SK-N-SH (cell line): ENCODE measurements around the gene TMEM88. TPM values are rescaled to one million over a fixed set of nuclear protein-coding genes. Genes with fewer than 3 reads are reported as not detected.

ENCODE experiments used
- CTCF ChIA-PET: fragments of 300-600, 350-600 bp; formaldehyde crosslinking; extraction: SDS; loops from one replicate; lab custom pipeline; 2021; lab: Yijun Ruan, JAX
- POLR2A ChIA-PET: fragments of 350-600 bp; sonication (Branson Sonifier 250); formaldehyde crosslinking; extraction: SDS; loops from one replicate; lab custom pipeline; 2020; ENCODE audit warnings: antibody characterized with exemption, inconsistent platforms; lab: Yijun Ruan, JAX
- DNase-seq: peaks from one replicate; pipeline ENCODE4 v3.0.0; 2012
- H2AFZ ChIP-seq: fragments of 200-600 bp; sonication (generic); 2 replicates; pipeline ENCODE4 v1.8.1; 2016; ENCODE audit warnings: antibody characterized with exemption, mild to moderate bottlenecking, low read depth
- H3F3A ChIP-seq: fragments of 200-600 bp; sonication (generic); replicated peaks from 2 replicates; pipeline ENCODE3; 2016; ENCODE audit warnings: antibody characterized with exemption, mild to moderate bottlenecking; ENCODE audit not compliant: insufficient read depth
- H3K27ac ChIP-seq, 2 experiments: fragments of 200-500 bp in 1 of 2; fragments of 200-600 bp in 1 of 2; sonication (Bioruptor generic) in 1 of 2; sonication (generic), shearing (Covaris generic) in 1 of 2; 2 replicates each; pipeline versions ENCODE4 v1.5.1 to v1.6.1; 2014 to 2016; ENCODE audit warnings: low read depth in 2 of 2, inconsistent platforms in 1 of 2, low read length in 1 of 2, mild to moderate bottlenecking in 1 of 2, mixed read lengths in 1 of 2
- H3K27me3 ChIP-seq: fragments of 200-600 bp; sonication (generic), shearing (Covaris generic); 2 replicates; pipeline ENCODE4 v1.6.1; 2016; ENCODE audit warnings: mixed run types; ENCODE audit not compliant: insufficient read depth
- H3K36me3 ChIP-seq, 2 experiments: fragments of 200-500 bp in 1 of 2; fragments of 200-600 bp in 1 of 2; sonication (Bioruptor generic) in 1 of 2; sonication (generic) in 1 of 2; replicated peaks in 1 of 2; 2 replicates each; pipeline versions ENCODE3 to v1.5.1; 2014 to 2016; ENCODE audit warnings: low read length in 1 of 2, mild to moderate bottlenecking in 1 of 2; ENCODE audit not compliant: insufficient read depth in 2 of 2, control insufficient read depth in 1 of 2
- H3K4me1 ChIP-seq, 2 experiments: fragments of 200-500 bp in 1 of 2; fragments of 200-600 bp in 1 of 2; sonication (Bioruptor generic) in 1 of 2; sonication (generic), shearing (Covaris generic) in 1 of 2; 2 replicates each; pipeline versions ENCODE4 v1.5.1 to v1.6.1; 2014 to 2016; ENCODE audit warnings: low read depth in 1 of 2, low read length in 1 of 2, mixed run types in 1 of 2; ENCODE audit not compliant: insufficient read depth in 2 of 2, control insufficient read depth in 1 of 2
- H3K4me2 ChIP-seq: fragments of 200-600 bp; sonication (generic), shearing (Covaris generic); 2 replicates; pipeline ENCODE4 v1.6.1; 2017; ENCODE audit warnings: mixed run types
- H3K4me3 ChIP-seq, 2 experiments: fragments of 200-500 bp in 1 of 2; fragments of 200-600 bp in 1 of 2; sonication (Bioruptor generic) in 1 of 2; sonication (generic), shearing (Covaris generic) in 1 of 2; 2 replicates each; pipeline versions ENCODE4 v1.5.1 to v1.8.1; 2014 to 2016; ENCODE audit warnings: low read depth in 2 of 2, inconsistent platforms in 1 of 2, low read length in 1 of 2, mild to moderate bottlenecking in 1 of 2, mixed read lengths in 1 of 2, moderate library complexity in 1 of 2
- H3K79me2 ChIP-seq: fragments of 200-600 bp; sonication (generic); 2 replicates; pipeline ENCODE4 v1.8.1; 2017; ENCODE audit warnings: mild to moderate bottlenecking; ENCODE audit not compliant: insufficient read depth
- H3K9ac ChIP-seq: fragments of 200-600 bp; sonication (generic); 2 replicates; pipeline ENCODE4 v1.6.1; 2017; ENCODE audit warnings: mixed run types
- H3K9me2 ChIP-seq: fragments of 200-600 bp; sonication (generic); 2 replicates; pipeline ENCODE4 v1.6.1; 2017; ENCODE audit warnings: mixed run types
- H3K9me3 ChIP-seq: fragments of 200-600 bp; sonication (generic); 2 replicates; pipeline ENCODE4 v1.6.1; 2017; ENCODE audit warnings: mixed run types, mild to moderate bottlenecking, moderate library complexity
- H4K20me1 ChIP-seq: fragments of 200-600 bp; sonication (generic); 2 replicates; pipeline ENCODE4 v1.6.1; 2017; ENCODE audit warnings: mild to moderate bottlenecking, mixed run types; ENCODE audit not compliant: insufficient read depth
- CHD2 ChIP-seq: fragments of 150-350 bp; IDR thresholded peaks from 2 replicates; pipeline ENCODE4 v1.6.1; 2018; ENCODE audit warnings: low read length; ENCODE audit not compliant: partially characterized antibody
- ELF1 ChIP-seq: IDR thresholded peaks from 2 replicates; pipeline ENCODE4 v1.4.0; 2012
- JUND ChIP-seq: IDR thresholded peaks from 2 replicates; pipeline ENCODE4 v1.4.0; 2012
- MXI1 ChIP-seq: IDR thresholded peaks from 2 replicates; pipeline ENCODE4 v1.6.1; 2012; ENCODE audit warnings: mild to moderate bottlenecking, low read depth, low read length, improper control_type of control experiment
- POLR2AphosphoS5 ChIP-seq: IDR thresholded peaks from 2 replicates; pipeline ENCODE4 v1.6.1; 2012; ENCODE audit warnings: low read depth, low read length
- REST ChIP-seq: IDR thresholded peaks from 2 replicates; pipeline ENCODE4 v1.6.1; 2012; ENCODE audit warnings: mild to moderate bottlenecking, low read depth, low read length, moderate library complexity
- TCF12 ChIP-seq: IDR thresholded peaks from 2 replicates; pipeline ENCODE4 v1.4.0; 2012
- YY1 ChIP-seq: IDR thresholded peaks from 2 replicates; pipeline ENCODE4 v1.4.0; 2012; ENCODE audit warnings: low read depth, mild to moderate bottlenecking
- ZBTB33 ChIP-seq: IDR thresholded peaks from 2 replicates; pipeline ENCODE4 v1.4.0; 2012; ENCODE audit warnings: low read depth, borderline replicate concordance
- WGBS: methylation state at CpG from one replicate; pipeline ENCODE4 v1.1.6; 2017; ENCODE audit warnings: low lambda C conversion rate; 5-methylcytosine and 5-hydroxymethylcytosine counted together
- polyA plus RNA-seq, 3 experiments: library from polyadenylated mRNA; depleted of rRNA; stranded (reverse); fragments of >200 nt; gene quantifications; 2 replicates each; pipeline ENCODE4 v1.2.3, GENCODE V29; 2012
- TF ChIP-seq, protein P1 (sequence below): IDR thresholded peaks from 2 replicates; pipeline ENCODE4; 2012
- TF ChIP-seq, protein P2 (sequence below): fragments of 150-350 bp; IDR thresholded peaks from 2 replicates; pipeline ENCODE4 v1.6.1; 2017; ENCODE audit warnings: antibody characterized with exemption, low read length, low read depth, borderline replicate concordance

TMEM88 gene
- polyA plus RNA-seq, 1 of the 3 experiments (the other 2 are of a cell fraction) = 1.2 TPM

GRCh38 chr17:7887482-7888183 lies 32.8 kb downstream of the TMEM88 start (continued):
- TF ChIP-seq, protein P1, sequence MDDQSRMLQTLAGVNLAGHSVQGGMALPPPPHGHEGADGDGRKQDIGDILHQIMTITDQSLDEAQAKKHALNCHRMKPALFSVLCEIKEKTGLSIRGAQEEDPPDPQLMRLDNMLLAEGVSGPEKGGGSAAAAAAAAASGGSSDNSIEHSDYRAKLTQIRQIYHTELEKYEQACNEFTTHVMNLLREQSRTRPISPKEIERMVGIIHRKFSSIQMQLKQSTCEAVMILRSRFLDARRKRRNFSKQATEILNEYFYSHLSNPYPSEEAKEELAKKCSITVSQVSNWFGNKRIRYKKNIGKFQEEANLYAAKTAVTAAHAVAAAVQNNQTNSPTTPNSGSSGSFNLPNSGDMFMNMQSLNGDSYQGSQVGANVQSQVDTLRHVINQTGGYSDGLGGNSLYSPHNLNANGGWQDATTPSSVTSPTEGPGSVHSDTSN = peak; percentile 43
- no peak for TF ChIP-seq ELF1
- TF ChIP-seq POLR2AphosphoS5 = peak; percentile 62; the same call in 1 of the 2 replicates
- TF ChIP-seq MXI1 = no peak; the same call in 1 of the 2 replicates
- peak; percentile 47; the same call in 1 of the 2 replicates for TF ChIP-seq YY1
- TF ChIP-seq REST = no peak
- TF ChIP-seq, all 33 proteins: peak for 11

GRCh38 chr17:7888184-7888920 lies 33.5 kb downstream of the TMEM88 start, which contains the start of gene CHD3:
Gene CHD3 (plus strand): TSS chr17:7888789. CDS start chr17:7889001, 212 bp downstream.
- no peak for DNase-seq
- no peaks in the 10 kb centered on the region for H3K9me3 ChIP-seq
- peaks cover 44% of the 10 kb centered on the region for H3K79me2 ChIP-seq
- peaks cover 3% of the 10 kb centered on the region; the same call in 1 of the 2 replicates for H4K20me1 ChIP-seq
- ChIA-PET CTCF (interaction anchor here (0.7 to 4.0 kb wide), 13 partner anchors 9 to 201 kb away, joined by 3 to 18 read pairs (median 4); partner anchors contain the start of genes KDM6B and TP53), POLR2A (interaction anchor here (0.5 to 1.4 kb wide), 5 partner anchors 31 to 202 kb away, joined by 3 to 4 read pairs (median 3); partner anchors contain the start of gene NAA38)
- peaks cover 19 to 31% of the 10 kb centered on the region in 2 experiments for H3K36me3 ChIP-seq
- peak within 1 kb of the TSS; percentile 49 to 67 for H3K4me3 ChIP-seq
- H3K4me2 ChIP-seq = peak within 1 kb of the TSS; percentile 86
- peak within 1 kb of the TSS; percentile 96 to 100 for H3K27ac ChIP-seq
- no peaks in the 10 kb centered on the region for H3K27me3 ChIP-seq
- 63% methylated on average over 17 of the region's 18 CpGs for WGBS
- peak within 1 kb of the TSS; percentile 65 for H3K9ac ChIP-seq
- peak within 1 kb of the TSS; percentile 80; the same call in 1 of the 2 replicates for H2AFZ ChIP-seq
- TF ChIP-seq REST = no peak
- TF ChIP-seq TCF12 = no peak
- no peak for TF ChIP-seq MXI1
- no peak for TF ChIP-seq POLR2AphosphoS5
- TF ChIP-seq ZBTB33 = no peak
- no peak for TF ChIP-seq JUND
- TF ChIP-seq, protein P2, sequence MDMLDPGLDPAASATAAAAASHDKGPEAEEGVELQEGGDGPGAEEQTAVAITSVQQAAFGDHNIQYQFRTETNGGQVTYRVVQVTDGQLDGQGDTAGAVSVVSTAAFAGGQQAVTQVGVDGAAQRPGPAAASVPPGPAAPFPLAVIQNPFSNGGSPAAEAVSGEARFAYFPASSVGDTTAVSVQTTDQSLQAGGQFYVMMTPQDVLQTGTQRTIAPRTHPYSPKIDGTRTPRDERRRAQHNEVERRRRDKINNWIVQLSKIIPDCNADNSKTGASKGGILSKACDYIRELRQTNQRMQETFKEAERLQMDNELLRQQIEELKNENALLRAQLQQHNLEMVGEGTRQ = no peak
- no peak for TF ChIP-seq CHD2
- H3K9me2 ChIP-seq = no peaks in the 10 kb centered on the region
- peaks cover 28 to 41% of the 10 kb centered on the region in 2 experiments for H3K4me1 ChIP-seq
- peaks cover 23% of the 10 kb centered on the region for H3F3A ChIP-seq
